Kidney epithelial cell (primary cell): Measurements from ENCODE around the gene NID1. TPM values are rescaled to one million over a fixed set of nuclear protein-coding genes. Genes with fewer than 3 reads are reported as not detected.
A peak's percentile ranks its signal among the peaks of the same experiment; 100 is the strongest.

Source experiments
- DNase-seq: peaks from one replicate; pipeline ENCODE4 v3.0.0-alpha.2; 2010; ENCODE audit warnings: low read depth
- H3K27me3 ChIP-seq: 2 replicates; pipeline ENCODE4 v1.6.0; 2011; ENCODE audit warnings: low read length; ENCODE audit not compliant: control insufficient read depth, insufficient read depth
- H3K36me3 ChIP-seq: 2 replicates; pipeline ENCODE4 v1.5.1; 2011; ENCODE audit warnings: low read length; ENCODE audit not compliant: control insufficient read depth, insufficient read depth
- H3K4me3 ChIP-seq: 2 replicates; pipeline ENCODE4 v1.5.1; 2011; ENCODE audit warnings: low read depth, mild to moderate bottlenecking, control low read depth, low read length
- total RNA-seq: library from RNA; depleted of rRNA; stranded (reverse); fragments of >200 nt; gene quantifications from 2 replicates; pipeline ENCODE4 v1.2.3, GENCODE V29; 2015
- TF ChIP-seq, protein P1 (sequence below): IDR thresholded peaks from 2 replicates; pipeline ENCODE4 v1.5.1; 2011; ENCODE audit warnings: mild to moderate bottlenecking, moderate library complexity, low read length, control low read depth, inconsistent platforms; ENCODE audit not compliant: insufficient read depth, poor library complexity, severe bottlenecking

NID1 gene
- total RNA-seq, 1 donor from 2014 or later, result 21.2 TPM

DNA sequence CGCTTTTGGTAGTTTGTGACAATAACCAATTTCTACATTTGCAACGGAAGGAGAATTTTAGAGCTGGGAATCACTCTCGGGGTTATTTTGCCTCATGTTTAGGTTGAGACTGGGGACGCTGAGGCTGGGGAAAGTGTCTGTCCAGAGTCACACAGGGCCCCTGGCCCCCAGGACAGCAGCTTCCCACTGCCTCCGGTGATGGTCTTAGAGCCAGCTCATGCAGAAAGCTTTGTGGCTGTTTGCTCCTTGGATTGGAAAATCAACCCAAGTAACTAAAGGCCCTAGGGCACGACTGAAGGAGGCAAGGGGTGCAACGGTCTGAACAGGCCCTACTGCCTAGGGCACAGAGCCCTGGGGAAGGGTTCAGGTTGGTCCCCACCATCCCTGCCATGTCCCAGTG, 72.0 kb downstream of the NID1 start:
- H3K36me3 ChIP-seq, result no peaks in the 10 kb centered on the region
- no peak for DNase-seq
- no peaks in the 10 kb centered on the region for H3K27me3 ChIP-seq
- TF ChIP-seq, protein P1, sequence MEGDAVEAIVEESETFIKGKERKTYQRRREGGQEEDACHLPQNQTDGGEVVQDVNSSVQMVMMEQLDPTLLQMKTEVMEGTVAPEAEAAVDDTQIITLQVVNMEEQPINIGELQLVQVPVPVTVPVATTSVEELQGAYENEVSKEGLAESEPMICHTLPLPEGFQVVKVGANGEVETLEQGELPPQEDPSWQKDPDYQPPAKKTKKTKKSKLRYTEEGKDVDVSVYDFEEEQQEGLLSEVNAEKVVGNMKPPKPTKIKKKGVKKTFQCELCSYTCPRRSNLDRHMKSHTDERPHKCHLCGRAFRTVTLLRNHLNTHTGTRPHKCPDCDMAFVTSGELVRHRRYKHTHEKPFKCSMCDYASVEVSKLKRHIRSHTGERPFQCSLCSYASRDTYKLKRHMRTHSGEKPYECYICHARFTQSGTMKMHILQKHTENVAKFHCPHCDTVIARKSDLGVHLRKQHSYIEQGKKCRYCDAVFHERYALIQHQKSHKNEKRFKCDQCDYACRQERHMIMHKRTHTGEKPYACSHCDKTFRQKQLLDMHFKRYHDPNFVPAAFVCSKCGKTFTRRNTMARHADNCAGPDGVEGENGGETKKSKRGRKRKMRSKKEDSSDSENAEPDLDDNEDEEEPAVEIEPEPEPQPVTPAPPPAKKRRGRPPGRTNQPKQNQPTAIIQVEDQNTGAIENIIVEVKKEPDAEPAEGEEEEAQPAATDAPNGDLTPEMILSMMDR, result no peak
- no peak overlapping the region for H3K4me3 ChIP-seq

DNA sequence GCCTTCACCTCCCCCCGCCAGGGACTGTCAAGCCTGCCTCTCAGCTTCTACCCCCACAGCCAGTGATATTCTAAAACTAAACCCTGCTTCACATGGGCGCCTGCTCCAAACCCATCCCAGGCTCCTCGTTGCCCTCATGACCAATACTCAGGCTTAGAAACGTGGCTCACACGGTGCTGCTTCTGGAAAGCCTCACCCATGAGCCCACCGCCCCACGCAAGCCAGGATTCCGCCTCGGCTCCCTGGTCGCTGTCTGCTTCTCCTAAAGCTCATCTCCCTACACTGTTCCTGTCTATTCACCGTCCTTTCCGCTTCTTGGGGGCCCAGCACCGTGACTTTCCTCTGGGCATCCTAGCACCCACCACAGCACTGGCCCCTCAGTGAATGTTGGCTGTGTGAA, 72.5 kb downstream of the NID1 start:
- no peak for DNase-seq
- Histone ChIP-seq H3K4me3 (no peak overlapping the region), H3K36me3 (no peaks in the 10 kb centered on the region), H3K27me3 (no peaks in the 10 kb centered on the region)
- TF ChIP-seq, protein P1, result no peak

DNA sequence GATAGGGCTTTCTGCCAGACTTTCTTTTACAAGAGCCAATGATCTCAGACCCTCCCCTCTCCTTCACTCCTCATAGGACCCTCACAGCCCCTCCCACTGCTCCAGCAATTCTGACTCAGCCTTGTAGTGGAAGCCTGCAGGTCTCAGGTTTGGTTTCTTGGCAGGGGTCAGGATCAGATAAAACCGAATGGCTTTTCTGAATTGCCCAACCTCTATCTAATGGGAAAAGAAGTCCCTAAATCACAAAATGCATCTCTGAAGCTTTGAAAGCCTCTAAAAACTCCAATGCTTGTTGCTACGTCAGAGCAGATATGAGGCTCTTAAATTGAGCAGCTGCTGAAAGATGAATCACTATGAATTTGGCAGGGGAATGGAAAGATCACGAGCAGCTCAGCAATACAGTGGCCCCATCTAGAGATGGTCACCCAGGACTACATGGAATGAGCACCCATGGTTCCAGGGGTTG, 74.5 kb downstream of the NID1 start:
- H3K4me3 ChIP-seq, result no peak overlapping the region
- no peaks in the 10 kb centered on the region for H3K36me3 ChIP-seq
- no peak for DNase-seq
- H3K27me3 ChIP-seq, result no peaks in the 10 kb centered on the region
- TF ChIP-seq, protein P1, result no peak

DNA sequence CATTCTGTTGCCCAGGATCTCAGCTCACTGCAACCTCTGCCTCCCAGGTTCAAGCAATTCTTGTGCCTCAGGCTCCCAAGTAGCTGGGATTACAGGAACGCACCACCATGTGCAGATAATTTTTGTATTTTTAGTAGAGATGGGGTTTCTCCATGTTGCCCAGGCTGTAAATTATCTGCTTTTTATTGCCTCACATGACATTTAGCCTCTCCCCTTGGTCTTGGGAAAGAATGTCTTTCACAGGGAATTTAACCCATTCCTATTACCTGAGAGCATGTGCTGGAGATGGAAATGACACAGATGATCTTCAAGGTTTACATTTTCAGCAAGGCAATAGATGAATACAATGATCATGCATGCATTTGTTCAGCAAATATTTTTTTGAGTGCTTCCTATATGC, 75.8 kb downstream of the NID1 start:
- DNase-seq, result no peak
- H3K27me3 ChIP-seq, result no peaks in the 10 kb centered on the region
- TF ChIP-seq, protein P1, result no peak
- H3K4me3 ChIP-seq, result no peak overlapping the region
- no peaks in the 10 kb centered on the region for H3K36me3 ChIP-seq

DNA sequence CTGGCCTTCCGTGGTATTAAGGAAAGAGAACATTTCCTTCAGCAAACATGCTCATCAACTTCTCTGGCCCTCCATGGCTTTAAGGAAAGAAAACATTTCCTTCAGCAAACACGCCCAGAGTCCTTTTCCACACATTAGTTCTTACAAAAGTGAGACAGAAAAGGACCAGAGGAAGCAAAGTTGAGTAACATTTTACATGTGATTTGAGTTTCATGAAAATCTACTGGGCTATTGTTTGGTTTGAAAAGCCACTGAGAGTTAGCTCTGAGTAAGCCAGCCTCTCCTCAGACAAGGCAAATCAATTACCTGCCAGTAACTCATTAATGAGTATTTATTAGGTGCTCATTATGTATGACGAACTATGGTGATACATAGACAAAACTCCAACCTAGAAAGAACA, 78.0 kb downstream of the NID1 start:
- DNase-seq, result no peak
- TF ChIP-seq, protein P1, result no peak
- no peak overlapping the region for H3K4me3 ChIP-seq
- no peaks in the 10 kb centered on the region for H3K36me3 ChIP-seq
- H3K27me3 ChIP-seq, result no peaks in the 10 kb centered on the region

DNA sequence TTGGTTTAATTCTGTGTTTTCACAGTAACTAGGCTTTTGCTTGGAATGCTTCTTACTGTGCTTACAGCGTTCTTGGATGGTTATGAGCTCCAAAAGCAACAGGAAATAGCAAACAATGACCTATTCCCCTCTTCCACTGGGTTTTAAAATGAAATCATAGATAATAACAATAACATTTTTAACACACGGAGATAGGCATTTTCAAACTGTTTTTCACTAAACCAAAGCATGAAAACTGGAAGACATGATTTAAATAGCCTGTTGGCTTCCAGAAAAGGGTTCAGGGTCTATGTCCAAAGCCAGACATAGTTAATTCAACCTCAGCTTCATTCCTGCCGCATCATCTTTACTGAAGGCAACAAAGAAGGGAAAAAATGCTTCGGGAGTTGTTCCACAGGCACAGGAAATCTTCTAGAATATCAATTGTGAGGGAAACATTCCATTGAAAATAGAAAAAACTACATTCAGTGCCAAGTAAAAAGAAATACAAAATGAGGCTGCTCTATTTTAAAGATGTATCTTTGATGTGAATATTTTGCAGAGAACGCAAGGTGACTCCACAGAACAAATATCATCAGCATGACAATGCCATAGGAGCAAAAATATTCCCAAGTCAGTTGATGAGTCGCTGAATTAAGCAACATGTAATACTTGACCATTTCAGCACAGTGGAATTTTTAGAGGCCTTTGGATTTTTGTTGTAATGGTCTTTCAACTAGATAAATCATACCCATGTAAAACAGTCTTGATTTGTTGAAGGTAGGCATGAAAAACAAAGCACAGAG, 80.7 kb downstream of the NID1 start:
- TF ChIP-seq, protein P1, result no peak
- Histone ChIP-seq H3K36me3 (no peaks in the 10 kb centered on the region), H3K27me3 (no peaks in the 10 kb centered on the region), H3K4me3 (no peak overlapping the region)
- peak; percentile 37 for DNase-seq
